PC-9 (cell line): ENCODE results near the gene CCDC86.

ENCODE experiments used
- EZH2 ChIP-seq: fragments of 200-600 bp; sonication (generic); IDR thresholded peaks from 2 replicates; pipeline ENCODE4 v1.8.0; 2017; ENCODE audit warnings: antibody characterized with exemption, low read depth
- TF ChIP-seq, protein P1 (sequence below): fragments of 200-600 bp; sonication (generic); conservative IDR thresholded peaks from 2 replicates; pipeline ENCODE4 v1.6.1; 2017; ENCODE audit warnings: mixed run types, antibody characterized with exemption, mild to moderate bottlenecking, moderate library complexity

DNA sequence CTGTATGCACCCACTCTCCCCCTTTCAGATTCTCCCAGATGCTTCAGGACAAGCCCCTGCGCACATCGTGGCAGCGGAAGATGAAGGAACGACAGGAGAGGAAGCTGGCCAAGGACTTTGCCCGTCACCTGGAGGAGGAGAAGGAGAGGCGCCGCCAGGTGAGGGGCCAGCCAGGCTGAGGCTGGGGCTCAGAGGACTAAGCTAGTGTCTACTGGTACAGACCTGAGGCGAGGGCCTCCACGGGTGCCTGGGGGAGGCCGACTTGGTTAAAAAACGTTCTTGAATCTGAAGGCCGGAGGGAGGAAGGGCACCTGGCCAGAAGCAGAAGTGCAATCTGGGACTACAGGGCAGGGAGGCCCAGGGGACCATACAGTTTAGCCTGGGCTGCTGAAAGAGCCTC lies 6.0 kb downstream of the CCDC86 start:
- TF ChIP-seq, protein P1, sequence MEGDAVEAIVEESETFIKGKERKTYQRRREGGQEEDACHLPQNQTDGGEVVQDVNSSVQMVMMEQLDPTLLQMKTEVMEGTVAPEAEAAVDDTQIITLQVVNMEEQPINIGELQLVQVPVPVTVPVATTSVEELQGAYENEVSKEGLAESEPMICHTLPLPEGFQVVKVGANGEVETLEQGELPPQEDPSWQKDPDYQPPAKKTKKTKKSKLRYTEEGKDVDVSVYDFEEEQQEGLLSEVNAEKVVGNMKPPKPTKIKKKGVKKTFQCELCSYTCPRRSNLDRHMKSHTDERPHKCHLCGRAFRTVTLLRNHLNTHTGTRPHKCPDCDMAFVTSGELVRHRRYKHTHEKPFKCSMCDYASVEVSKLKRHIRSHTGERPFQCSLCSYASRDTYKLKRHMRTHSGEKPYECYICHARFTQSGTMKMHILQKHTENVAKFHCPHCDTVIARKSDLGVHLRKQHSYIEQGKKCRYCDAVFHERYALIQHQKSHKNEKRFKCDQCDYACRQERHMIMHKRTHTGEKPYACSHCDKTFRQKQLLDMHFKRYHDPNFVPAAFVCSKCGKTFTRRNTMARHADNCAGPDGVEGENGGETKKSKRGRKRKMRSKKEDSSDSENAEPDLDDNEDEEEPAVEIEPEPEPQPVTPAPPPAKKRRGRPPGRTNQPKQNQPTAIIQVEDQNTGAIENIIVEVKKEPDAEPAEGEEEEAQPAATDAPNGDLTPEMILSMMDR = no peak
- TF ChIP-seq EZH2 = no peak
